H1 (cell line): Measurements from ENCODE around the gene FRMD4A. TPM values are rescaled to one million over a fixed set of nuclear protein-coding genes. Genes with fewer than 3 reads are reported as not detected.

Experiments
- CTCF ChIA-PET: fragments of 300-600 bp; sonication (Branson Sonifier 250); formaldehyde crosslinking; loops from one replicate; lab custom pipeline; 2021; ENCODE audit not compliant: partially characterized antibody; lab: Charles Lee
- POLR2A ChIA-PET: fragments of 300-600 bp; sonication (Branson Sonifier 250); formaldehyde crosslinking; loops from one replicate; lab custom pipeline; 2021; ENCODE audit warnings: inconsistent platforms; ENCODE audit not compliant: partially characterized antibody; lab: Charles Lee
- DNase-seq, 2 experiments: peaks; one replicate each; pipeline versions ENCODE4 v3.0.0 to v3.0.0-alpha.2; 2010 to 2022; ENCODE audit warnings: low spot score in 2 of 2, low read depth in 1 of 2, mixed read lengths in 1 of 2
- FAIRE-seq: peaks from 2 replicates; lab custom pipeline; 2011; peaks lifted over from hg19 to GRCh38; lab: Jason Lieb, UNC
- H2AFZ ChIP-seq: 2 replicates; pipeline ENCODE4 v1.8.1; 2012; ENCODE audit warnings: low read length, inconsistent platforms
- H2AK5ac ChIP-seq: 2 replicates; pipeline ENCODE4 v1.6.1; 2013; ENCODE audit warnings: low read depth, low read length
- H2BK120ac ChIP-seq: replicated peaks from 2 replicates; pipeline ENCODE3; 2013; ENCODE audit warnings: low read depth, low read length, inconsistent platforms
- H2BK12ac ChIP-seq: 2 replicates; pipeline ENCODE4 v1.6.1; 2013; ENCODE audit warnings: low read depth, low read length
- H2BK15ac ChIP-seq: 2 replicates; pipeline ENCODE4 v1.6.1; 2013; ENCODE audit warnings: low read length
- H2BK20ac ChIP-seq: 2 replicates; pipeline ENCODE4 v1.6.1; 2013; ENCODE audit warnings: low read length
- H2BK5ac ChIP-seq: 2 replicates; pipeline ENCODE4 v1.6.1; 2013; ENCODE audit warnings: low read depth, low read length
- H3K14ac ChIP-seq: 2 replicates; pipeline ENCODE4 v1.6.1; 2013; ENCODE audit warnings: inconsistent platforms; ENCODE audit not compliant: insufficient read length
- H3K18ac ChIP-seq: 2 replicates; pipeline ENCODE4 v1.6.1; 2013; ENCODE audit warnings: low read length; ENCODE audit errors: extremely low read depth
- H3K23ac ChIP-seq: 2 replicates; pipeline ENCODE4 v1.6.1; 2013; ENCODE audit warnings: inconsistent platforms; ENCODE audit not compliant: insufficient read length
- H3K23me2 ChIP-seq: 2 replicates; pipeline ENCODE4 v1.6.1; 2013; ENCODE audit warnings: low read depth, low read length
- H3K27ac ChIP-seq: 2 replicates; pipeline ENCODE4 v1.6.1; 2011; ENCODE audit warnings: low read depth, low read length, inconsistent platforms
- H3K27me3 ChIP-seq, 4 experiments: replicated peaks in 1 of 4; 1 replicate in 1 of 4; 2 replicates in 3 of 4; pipeline versions ENCODE4 v1.6.1 to v1.8.1; 2011 to 2013; ENCODE audit warnings: low read length in 3 of 4, mild to moderate bottlenecking in 3 of 4, inconsistent platforms in 2 of 4, mixed read lengths in 2 of 4, moderate library complexity in 1 of 4; ENCODE audit not compliant: control insufficient read depth in 3 of 4, insufficient read depth in 3 of 4; ENCODE audit errors: extremely low read depth in 1 of 4
- H3K36me3 ChIP-seq, 4 experiments: 2 replicates each; pipeline versions ENCODE4 v1.6.1 to v1.8.1; 2011 to 2013; ENCODE audit warnings: mild to moderate bottlenecking in 4 of 4, low read length in 3 of 4, moderate library complexity in 2 of 4, control low read depth in 1 of 4, inconsistent platforms in 1 of 4; ENCODE audit not compliant: insufficient read depth in 4 of 4, control insufficient read depth in 2 of 4
- H3K4ac ChIP-seq: replicated peaks from 2 replicates; pipeline ENCODE3; 2013; ENCODE audit warnings: low read length, low read depth, mixed read lengths, inconsistent platforms; ENCODE audit not compliant: insufficient read length
- H3K4me1 ChIP-seq, 4 experiments: replicated peaks in 1 of 4; 1 replicate in 1 of 4; 2 replicates in 3 of 4; pipeline versions ENCODE4 v1.6.1 to v1.8.1; 2011 to 2013; ENCODE audit warnings: low read length in 3 of 4, inconsistent platforms in 2 of 4, mixed read lengths in 1 of 4; ENCODE audit not compliant: insufficient read depth in 4 of 4, control insufficient read depth in 3 of 4
- H3K4me2 ChIP-seq, 2 experiments: 2 replicates each; pipeline versions ENCODE4 v1.6.1 to v1.8.1; 2011 to 2013; ENCODE audit warnings: low read depth in 2 of 2, low read length in 2 of 2, control low read depth in 1 of 2, inconsistent platforms in 1 of 2, mild to moderate bottlenecking in 1 of 2; ENCODE audit not compliant: insufficient read depth in 1 of 2
- H3K4me3 ChIP-seq, 4 experiments: fragments of 200-600, 300-600 bp in 1 of 4; sonication (generic), shearing (Covaris generic), sonication (Bioruptor Twin) in 1 of 4; 2 replicates each; pipeline versions ENCODE4 v1.5.1 to v1.8.1; 2011 to 2016; ENCODE audit warnings: low read length in 4 of 4, low read depth in 3 of 4, control low read depth in 2 of 4, inconsistent platforms in 2 of 4, mild to moderate bottlenecking in 2 of 4, mixed read lengths in 1 of 4, moderate library complexity in 1 of 4; ENCODE audit not compliant: insufficient read depth in 2 of 4; ENCODE audit errors: extremely low read depth in 1 of 4
- H3K56ac ChIP-seq: replicated peaks from 2 replicates; pipeline ENCODE3; 2013; ENCODE audit warnings: low read depth, mild to moderate bottlenecking, mixed read lengths, low read length, inconsistent platforms; ENCODE audit not compliant: insufficient read length
- H3K79me1 ChIP-seq: 2 replicates; pipeline ENCODE4 v1.6.1; 2013; ENCODE audit warnings: low read depth, low read length, control low read depth
- H3K79me2 ChIP-seq, 2 experiments: 2 replicates each; pipeline versions ENCODE4 v1.6.1 to v1.8.1; 2012 to 2013; ENCODE audit warnings: low read length in 2 of 2, mild to moderate bottlenecking in 2 of 2, inconsistent platforms in 1 of 2; ENCODE audit not compliant: insufficient read depth in 2 of 2, control insufficient read depth in 1 of 2
- H3K9ac ChIP-seq, 4 experiments: replicated peaks in 1 of 4; 1 replicate in 1 of 4; 2 replicates in 3 of 4; pipeline versions ENCODE4 v1.6.1 to v1.8.1; 2011 to 2013; ENCODE audit warnings: low read depth in 3 of 4, low read length in 3 of 4, control low read depth in 2 of 4, mild to moderate bottlenecking in 2 of 4, moderate library complexity in 2 of 4, inconsistent platforms in 1 of 4; ENCODE audit errors: extremely low read depth in 1 of 4
- H3K9me3 ChIP-seq, 2 experiments: 2 replicates each; pipeline versions ENCODE4 v1.6.1 to v1.8.1; 2012 to 2013; ENCODE audit warnings: mild to moderate bottlenecking in 2 of 2, moderate library complexity in 2 of 2, control low read depth in 1 of 2, inconsistent platforms in 1 of 2, low read depth in 1 of 2, low read length in 1 of 2, mixed read lengths in 1 of 2; ENCODE audit not compliant: insufficient read depth in 2 of 2
- H4K20me1 ChIP-seq, 2 experiments: replicated peaks in 1 of 2; 2 replicates each; pipeline versions ENCODE3 to v1.8.1; 2011 to 2013; ENCODE audit warnings: inconsistent platforms in 2 of 2, low read length in 2 of 2, mild to moderate bottlenecking in 1 of 2; ENCODE audit not compliant: insufficient read depth in 2 of 2, control insufficient read depth in 1 of 2
- H4K5ac ChIP-seq: 2 replicates; pipeline ENCODE4 v1.6.1; 2013; ENCODE audit warnings: low read length, low read depth, mixed read lengths, inconsistent platforms; ENCODE audit not compliant: insufficient read length
- H4K8ac ChIP-seq: 2 replicates; pipeline ENCODE4 v1.8.0; 2013; ENCODE audit warnings: mild to moderate bottlenecking, moderate library complexity, low read length, inconsistent platforms; ENCODE audit not compliant: insufficient read depth; ENCODE audit errors: extremely low read depth
- H4K91ac ChIP-seq: replicated peaks from 2 replicates; pipeline ENCODE3; 2013; ENCODE audit warnings: low read length, mixed read lengths, inconsistent platforms; ENCODE audit not compliant: insufficient read length
- CBX5 ChIP-seq: fragments of 300-800, 300-1000 bp; sonication (generic); IDR thresholded peaks from 2 replicates; pipeline ENCODE4 v1.7.1; 2016; ENCODE audit warnings: antibody characterized with exemption, low read length, low read depth
- JUN ChIP-seq: IDR thresholded peaks from 2 replicates; pipeline ENCODE4 v1.6.1; 2011; ENCODE audit warnings: low read depth, mild to moderate bottlenecking, improper control_type of control experiment, low read length
- NANOG ChIP-seq: IDR thresholded peaks from 2 replicates; pipeline ENCODE4 v1.6.1; 2011; ENCODE audit warnings: low read length, low read depth, mild to moderate bottlenecking, inconsistent platforms; ENCODE audit not compliant: insufficient read depth, poor library complexity, severe bottlenecking
- RBBP5 ChIP-seq: IDR thresholded peaks from 2 replicates; pipeline ENCODE4 v1.7.1; 2012; ENCODE audit warnings: low read depth, mild to moderate bottlenecking, inconsistent platforms, low read length, moderate library complexity, borderline replicate concordance
- SIN3A ChIP-seq, 2 experiments: IDR thresholded peaks in 1 of 2; conservative IDR thresholded peaks in 1 of 2; 2 replicates each; pipeline ENCODE4 v1.6.1; 2011 to 2012; ENCODE audit warnings: low read length in 2 of 2, improper control_type of control experiment in 1 of 2, low read depth in 1 of 2, mild to moderate bottlenecking in 1 of 2
- TAF1 ChIP-seq: IDR thresholded peaks from 2 replicates; pipeline ENCODE4 v1.6.1; 2011; ENCODE audit warnings: mild to moderate bottlenecking, low read depth, low read length
- WGBS, 2 experiments: shearing (Covaris generic) in 1 of 2; methylation state at CpG; one replicate each; pipeline versions ENCODE4 v1.1.6 to v1.1.7; 2013 to 2015; ENCODE audit warnings: low lambda C conversion rate in 2 of 2, mixed read lengths in 2 of 2, inconsistent platforms in 1 of 2, low coverage in 1 of 2, missing lambda C conversion rate in 1 of 2; ENCODE audit not compliant: insufficient replicate concordance in 2 of 2, insufficient coverage in 1 of 2, insufficient read length in 1 of 2; ENCODE audit errors: extremely low coverage in 1 of 2, missing lambda C conversion rate in 1 of 2; 5-methylcytosine and 5-hydroxymethylcytosine counted together
- polyA plus RNA-seq, 7 experiments: library from polyadenylated mRNA; depleted of rRNA in 3 of 7; stranded (reverse) in 5 of 7; unstranded in 2 of 7; fragments of >200 nt in 5 of 7; fragments of 200-250 nt in 2 of 7; gene quantifications; 1 replicate in 5 of 7; 2 replicates in 1 of 7; 4 replicates in 1 of 7; pipeline versions ENCODE4 v1.2.1 to v1.2.3, GENCODE V29; 2011 to 2013; ENCODE audit warnings: missing spikeins in 2 of 7, mixed read lengths in 2 of 7
- total RNA-seq: library from RNA; stranded (reverse); fragmentation: NEBNext Ultra II Directional; extraction: Animal tissue kit (Norgen Biotek cat#: 25700); gene quantifications from 2 replicates; pipeline ENCODE4 v1.2.1, GENCODE V29; 2021
- TF ChIP-seq, protein P1 (sequence below): IDR thresholded peaks from 2 replicates; pipeline ENCODE4 v1.6.1; 2011; ENCODE audit warnings: low read length, improper control_type of control experiment
- TF ChIP-seq, protein P2 (sequence below): IDR thresholded peaks from 2 replicates; pipeline ENCODE4 v1.6.1; 2012; ENCODE audit warnings: inconsistent platforms

FRMD4A gene
- total and polyA plus RNA-seq, 2 of the 8 experiments (the other 6 are each of a cell fraction or from before 2014, with no cell fraction given), result 38.6 to 39.6 TPM

DNA sequence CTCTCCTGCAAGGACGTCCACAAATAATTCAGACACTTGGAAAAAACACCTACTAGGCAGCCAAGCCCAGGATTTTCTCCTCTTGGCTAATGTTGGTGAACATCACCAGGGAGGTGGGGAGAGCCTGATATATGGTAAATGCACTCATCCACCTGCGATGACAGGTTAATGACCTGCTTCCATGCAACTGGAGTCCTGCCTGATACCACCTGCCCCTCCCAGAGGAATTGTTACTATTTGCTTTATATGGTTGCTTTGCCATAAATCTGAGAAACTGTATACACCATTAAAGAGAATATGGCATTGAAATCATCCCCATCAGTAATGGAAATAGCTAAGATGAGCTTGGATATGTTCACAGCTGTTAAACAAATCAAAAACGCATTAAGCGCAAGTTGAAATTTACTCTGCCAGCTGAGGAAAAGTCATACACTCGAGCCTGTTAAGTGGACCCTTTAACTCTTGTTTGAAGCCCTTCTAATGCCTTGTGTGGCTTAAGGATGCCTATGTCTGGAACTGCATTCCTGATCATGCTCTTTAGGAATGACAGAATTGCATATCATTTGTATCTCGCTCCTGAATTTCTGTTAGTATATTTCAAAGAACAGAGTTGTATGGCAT, 535.6 kb downstream of the FRMD4A start:
- H3K18ac ChIP-seq, result no peak overlapping the region
- H4K5ac ChIP-seq, result no peak overlapping the region
- DNase-seq (no peak), FAIRE-seq (no peak)
- CTCF ChIA-PET, result interaction anchor here (0.9 to 1.6 kb wide), 3 partner anchors 8 to 239 kb away, joined by 3 to 5 read pairs (median 3); no protein-coding TSS in a partner anchor
- H3K4me2 ChIP-seq, result no peak overlapping the region
- no peak overlapping the region for H2AK5ac ChIP-seq
- H3K23me2 ChIP-seq, result no peaks in the 10 kb centered on the region
- no peak overlapping the region for H2BK5ac ChIP-seq
- no peak overlapping the region for H4K91ac ChIP-seq
- POLR2A ChIA-PET, result interaction anchor here (1.4 kb wide), 1 partner anchor 390 kb away, joined by 3 read pairs; no protein-coding TSS in a partner anchor
- no peak overlapping the region for H2AFZ ChIP-seq
- H4K8ac ChIP-seq, result no peak overlapping the region
- H3K79me1 ChIP-seq, result no peaks in the 10 kb centered on the region
- peaks cover 2 to 7% (median 4%) of the 10 kb centered on the region in 4 experiments; a peak in 2 of 7 replicates for H3K4me1 ChIP-seq
- no peak overlapping the region; a peak in 1 of 7 replicates for H3K9ac ChIP-seq
- H2BK120ac ChIP-seq, result no peak overlapping the region
- no peak overlapping the region for H3K56ac ChIP-seq
- H3K14ac ChIP-seq, result no peak overlapping the region
- no peaks in the 10 kb centered on the region for H3K79me2 ChIP-seq
- H2BK12ac ChIP-seq, result no peak overlapping the region
- 90% methylated on average over 6 of the region's 6 CpGs; no CpG with 5 or more reads in 1 of the 2 experiments for whole genome bisulfite sequencing, 2 experiments
- H3K36me3 ChIP-seq, result peaks cover 0 to 4% (median under 1%) of the 10 kb centered on the region in 4 experiments; a peak in 3 of 8 replicates
- no peak overlapping the region for H3K23ac ChIP-seq
- no peaks in the 10 kb centered on the region for H3K27me3 ChIP-seq
- H3K4ac ChIP-seq, result no peak overlapping the region
- H3K27ac ChIP-seq, result no peak overlapping the region
- no peak overlapping the region for H3K4me3 ChIP-seq
- no peak overlapping the region for H2BK15ac ChIP-seq
- no peaks in the 10 kb centered on the region for H3K9me3 ChIP-seq
- H4K20me1 ChIP-seq, result no peaks in the 10 kb centered on the region
- peak overlapping the region; percentile 64; the same call in 1 of the 2 replicates for H2BK20ac ChIP-seq
- TF ChIP-seq RBBP5 (no peak), NANOG (no peak), CBX5 (no peak), JUN (no peak), SIN3A (conservative IDR thresholded peaks at IDR 0.05 in 1 of 2, IDR thresholded peaks at IDR 0.05 in 1 of 2; ENCODE audit: low read depth in 1 of 2, low read length in 2 of 2) (no peak), TAF1 (no peak)
- TF ChIP-seq, protein P1, sequence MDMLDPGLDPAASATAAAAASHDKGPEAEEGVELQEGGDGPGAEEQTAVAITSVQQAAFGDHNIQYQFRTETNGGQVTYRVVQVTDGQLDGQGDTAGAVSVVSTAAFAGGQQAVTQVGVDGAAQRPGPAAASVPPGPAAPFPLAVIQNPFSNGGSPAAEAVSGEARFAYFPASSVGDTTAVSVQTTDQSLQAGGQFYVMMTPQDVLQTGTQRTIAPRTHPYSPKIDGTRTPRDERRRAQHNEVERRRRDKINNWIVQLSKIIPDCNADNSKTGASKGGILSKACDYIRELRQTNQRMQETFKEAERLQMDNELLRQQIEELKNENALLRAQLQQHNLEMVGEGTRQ, result no peak
- TF ChIP-seq, protein P2, sequence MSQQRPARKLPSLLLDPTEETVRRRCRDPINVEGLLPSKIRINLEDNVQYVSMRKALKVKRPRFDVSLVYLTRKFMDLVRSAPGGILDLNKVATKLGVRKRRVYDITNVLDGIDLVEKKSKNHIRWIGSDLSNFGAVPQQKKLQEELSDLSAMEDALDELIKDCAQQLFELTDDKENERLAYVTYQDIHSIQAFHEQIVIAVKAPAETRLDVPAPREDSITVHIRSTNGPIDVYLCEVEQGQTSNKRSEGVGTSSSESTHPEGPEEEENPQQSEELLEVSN, result no peak
